Activated CD4-positive, alpha-beta memory T cell treated with anti-CD3 and anti-CD28 coated beads, Interleukin-2, amount 10 ng/mL, durations not matched to agents 7 days and 5 days (primary cell): ENCODE data around the gene CISH. TPM values are rescaled to one million over a fixed set of nuclear protein-coding genes. Genes with fewer than 3 reads are reported as not detected.

Experiments
- CTCF ChIA-PET: fragments of 350-600 bp; sonication (Branson Sonifier 250); formaldehyde crosslinking; loops from one replicate; lab custom pipeline; 2021; ENCODE audit warnings: antibody characterized with exemption, inconsistent platforms; lab: Charles Lee
- POLR2A ChIA-PET: fragments of 350-600 bp; sonication (Branson Sonifier 250); formaldehyde crosslinking; loops from one replicate; lab custom pipeline; 2021; ENCODE audit warnings: antibody characterized with exemption; lab: Charles Lee
- DNase-seq: peaks from one replicate; pipeline ENCODE4 v3.0.0-alpha.2; 2020
- H3K27ac Mint-ChIP-seq: one replicate; pipeline ENCODE4 v1.8.0; 2021; ENCODE audit warnings: mild to moderate bottlenecking, mixed read lengths
- H3K27me3 Mint-ChIP-seq: one replicate; pipeline ENCODE4 v1.8.0; 2021; ENCODE audit warnings: mixed read lengths
- H3K36me3 Mint-ChIP-seq: one replicate; pipeline ENCODE4 v1.8.0; 2021; ENCODE audit warnings: low read depth, mixed read lengths
- H3K4me1 Mint-ChIP-seq: one replicate; pipeline ENCODE4 v1.8.0; 2021; ENCODE audit warnings: mixed read lengths
- H3K4me3 Mint-ChIP-seq: one replicate; pipeline ENCODE4 v1.8.0; 2021; ENCODE audit warnings: mild to moderate bottlenecking, mixed read lengths
- H3K9me3 Mint-ChIP-seq: one replicate; pipeline ENCODE4 v1.8.0; 2021; ENCODE audit warnings: mixed read lengths
- total RNA-seq, 2 experiments: library from RNA; stranded (reverse); gene quantifications; one replicate each; pipeline ENCODE4 v1.2.3, GENCODE V29; 2021

The CISH gene
- total RNA-seq, 2 experiments from 2014 or later: 328 to 335 TPM

GRCh38 chr3:50651920-50652529 is 40.5 kb upstream of the CISH start:
- ChIA-PET POLR2A (interaction anchor here (1.1 to 4.7 kb wide), 7 partner anchors 9 to 82 kb away, joined by 3 to 24 read pairs (median 9); partner anchors contain the start of genes HEMK1 and MAPKAPK3), CTCF (interaction anchor here (0.9 to 3.4 kb wide), 15 partner anchors 11 to 107 kb away, joined by 3 to 57 read pairs (median 5); partner anchors contain the start of genes C3orf18, HEMK1 and MAPKAPK3)
- no peak overlapping the region for H3K27ac Mint-ChIP-seq

GRCh38 chr3:50651445-50651844 is 39.9 kb upstream of the CISH start:
- H3K4me3 Mint-ChIP-seq: no peak overlapping the region
- peaks cover 23% of the 10 kb centered on the region for H3K4me1 Mint-ChIP-seq
- no peak overlapping the region for H3K27ac Mint-ChIP-seq
- ChIA-PET POLR2A (interaction anchor here (1.1 to 4.7 kb wide), 5 partner anchors 9 to 35 kb away, joined by 3 to 24 read pairs (median 11); partner anchors contain the start of gene MAPKAPK3), CTCF (interaction anchor here (1.0 to 3.4 kb wide), 4 partner anchors 33 to 106 kb away, joined by 3 to 57 read pairs (median 14); partner anchors contain the start of gene MAPKAPK3)
- peaks cover 20% of the 10 kb centered on the region for H3K36me3 Mint-ChIP-seq
- H3K27me3 Mint-ChIP-seq: no peaks in the 10 kb centered on the region
- no peak for DNase-seq
- no peaks in the 10 kb centered on the region for H3K9me3 Mint-ChIP-seq

More at GRCh38 chr3:50651920-50652529, 40.5 kb upstream of the CISH start:
- H3K27me3 Mint-ChIP-seq: no peaks in the 10 kb centered on the region
- no peaks in the 10 kb centered on the region for H3K9me3 Mint-ChIP-seq
- no peak for DNase-seq
- peaks cover 16% of the 10 kb centered on the region for H3K36me3 Mint-ChIP-seq
- H3K4me1 Mint-ChIP-seq: peaks cover 23% of the 10 kb centered on the region
- H3K4me3 Mint-ChIP-seq: no peak overlapping the region

- no peak for DNase-seq
- peaks cover 32% of the 10 kb centered on the region for H3K36me3 Mint-ChIP-seq
- POLR2A ChIA-PET: interaction anchor here (1.5 kb wide), 1 partner anchor 34 kb away, joined by 4 read pairs; no protein-coding TSS in a partner anchor
- H3K9me3 Mint-ChIP-seq: no peaks in the 10 kb centered on the region
- CTCF ChIA-PET: interaction anchor here (3.4 kb wide), 1 partner anchor 34 kb away, joined by 18 read pairs; no protein-coding TSS in a partner anchor
- H3K4me1 Mint-ChIP-seq: peaks cover 18% of the 10 kb centered on the region
- H3K27ac Mint-ChIP-seq: peak overlapping the region; percentile 40
- H3K4me3 Mint-ChIP-seq: no peak overlapping the region
- no peaks in the 10 kb centered on the region for H3K27me3 Mint-ChIP-seq
These were observed 38.4 kb upstream of the CISH start for GRCh38 chr3:50650018-50650417.

- Mint-ChIP-seq H3K36me3 (peaks cover 37% of the 10 kb centered on the region), H3K4me1 (peaks cover 13% of the 10 kb centered on the region), H3K9me3 (no peaks in the 10 kb centered on the region), H3K27me3 (no peaks in the 10 kb centered on the region), H3K27ac (no peak overlapping the region), H3K4me3 (no peak overlapping the region)
- POLR2A ChIA-PET: interaction anchor here (0.6 to 1.5 kb wide), 3 partner anchors 8 to 33 kb away, joined by 3 to 4 read pairs (median 4); no protein-coding TSS in a partner anchor
- CTCF ChIA-PET: interaction anchor here (3.4 kb wide), 1 partner anchor 34 kb away, joined by 18 read pairs; no protein-coding TSS in a partner anchor
- DNase-seq: no peak
These were observed 37.9 kb upstream of the CISH start for GRCh38 chr3:50649451-50649931.

- DNase-seq: no peak
- Mint-ChIP-seq H3K27ac (no peak overlapping the region), H3K36me3 (peaks cover 42% of the 10 kb centered on the region), H3K9me3 (no peaks in the 10 kb centered on the region), H3K4me1 (peaks cover 10% of the 10 kb centered on the region), H3K27me3 (no peaks in the 10 kb centered on the region), H3K4me3 (no peak overlapping the region)
- ChIA-PET POLR2A (interaction anchor here (0.6 to 0.9 kb wide), 2 partner anchors 9 to 13 kb away, joined by 3 to 4 read pairs; no protein-coding TSS in a partner anchor), CTCF (interaction anchor here (3.4 kb wide), 1 partner anchor 33 kb away, joined by 18 read pairs; no protein-coding TSS in a partner anchor)
These were observed 37.4 kb upstream of the CISH start for GRCh38 chr3:50648944-50649343.

- no peak overlapping the region for H3K4me3 Mint-ChIP-seq
- H3K36me3 Mint-ChIP-seq: peaks cover 49% of the 10 kb centered on the region
- DNase-seq: no peak
- ChIA-PET CTCF (interaction anchor here (3.4 kb wide), 1 partner anchor 33 kb away, joined by 18 read pairs; no protein-coding TSS in a partner anchor), POLR2A (interaction anchor here (1.1 kb wide), 1 partner anchor 28 kb away, joined by 4 read pairs; no protein-coding TSS in a partner anchor)
- H3K27ac Mint-ChIP-seq: no peak overlapping the region
- H3K27me3 Mint-ChIP-seq: no peaks in the 10 kb centered on the region
- peaks cover 5% of the 10 kb centered on the region for H3K4me1 Mint-ChIP-seq
- H3K9me3 Mint-ChIP-seq: no peaks in the 10 kb centered on the region
These were observed 36.7 kb upstream of the CISH start for GRCh38 chr3:50648313-50648712.

- ChIA-PET CTCF (interaction anchor here (1.2 kb wide), 1 partner anchor 29 kb away, joined by 4 read pairs; no protein-coding TSS in a partner anchor), POLR2A (interaction anchor here (1.5 kb wide), 1 partner anchor 59 kb away, joined by 3 read pairs; no protein-coding TSS in a partner anchor)
- peaks cover 71% of the 10 kb centered on the region for H3K36me3 Mint-ChIP-seq
- H3K27ac Mint-ChIP-seq: no peak overlapping the region
- H3K4me3 Mint-ChIP-seq: no peak overlapping the region
- no peaks in the 10 kb centered on the region for H3K9me3 Mint-ChIP-seq
- no peak for DNase-seq
- H3K4me1 Mint-ChIP-seq: peaks cover 2% of the 10 kb centered on the region
- H3K27me3 Mint-ChIP-seq: no peaks in the 10 kb centered on the region
These were observed 33.8 kb upstream of the CISH start for GRCh38 chr3:50645378-50645777.

- CTCF ChIA-PET: interaction anchor here (1.2 to 1.3 kb wide), 2 partner anchors 9 to 28 kb away, joined by 4 read pairs; no protein-coding TSS in a partner anchor
- Mint-ChIP-seq H3K36me3 (peaks cover 73% of the 10 kb centered on the region), H3K27ac (no peak overlapping the region), H3K4me1 (peaks cover 2% of the 10 kb centered on the region), H3K9me3 (no peaks in the 10 kb centered on the region), H3K4me3 (no peak overlapping the region), H3K27me3 (no peaks in the 10 kb centered on the region)
- no peak for DNase-seq
- POLR2A ChIA-PET: interaction anchor here (1.5 kb wide), 1 partner anchor 58 kb away, joined by 3 read pairs; no protein-coding TSS in a partner anchor
These were observed 33.0 kb upstream of the CISH start for GRCh38 chr3:50644561-50644960.

- Mint-ChIP-seq H3K4me3 (no peak overlapping the region), H3K36me3 (peaks cover 75% of the 10 kb centered on the region), H3K9me3 (no peaks in the 10 kb centered on the region), H3K4me1 (peaks cover 18% of the 10 kb centered on the region), H3K27ac (no peak overlapping the region), H3K27me3 (no peaks in the 10 kb centered on the region)
- CTCF ChIA-PET: no interaction called here
- POLR2A ChIA-PET: no interaction called here
- DNase-seq: no peak
These were observed 30.8 kb upstream of the CISH start for GRCh38 chr3:50642382-50642781.

- peaks cover 40% of the 10 kb centered on the region for H3K4me1 Mint-ChIP-seq
- no peak overlapping the region for H3K4me3 Mint-ChIP-seq
- no peaks in the 10 kb centered on the region for H3K9me3 Mint-ChIP-seq
- CTCF ChIA-PET: no interaction called here
- POLR2A ChIA-PET: interaction anchor here (1.0 kb wide), 1 partner anchor 14 kb away, joined by 3 read pairs; no protein-coding TSS in a partner anchor
- peak overlapping the region; percentile 45 for H3K27ac Mint-ChIP-seq
- peaks cover 59% of the 10 kb centered on the region for H3K36me3 Mint-ChIP-seq
- no peaks in the 10 kb centered on the region for H3K27me3 Mint-ChIP-seq
- DNase-seq: no peak
These were observed 27.5 kb upstream of the CISH start for GRCh38 chr3:50639055-50639494.

- Mint-ChIP-seq H3K27me3 (no peaks in the 10 kb centered on the region), H3K27ac (peak overlapping the region; percentile 78), H3K4me3 (no peak overlapping the region), H3K36me3 (peaks cover 53% of the 10 kb centered on the region), H3K4me1 (peaks cover 52% of the 10 kb centered on the region), H3K9me3 (no peaks in the 10 kb centered on the region)
- ChIA-PET POLR2A (interaction anchor here (1.6 kb wide), 1 partner anchor 14 kb away, joined by 5 read pairs; no protein-coding TSS in a partner anchor), CTCF (interaction anchor here (1.0 to 2.1 kb wide), 2 partner anchors 15 to 18 kb away, joined by 3 to 5 read pairs; no protein-coding TSS in a partner anchor)
- DNase-seq: no peak
These were observed 26.4 kb upstream of the CISH start for GRCh38 chr3:50637945-50638344.

- ChIA-PET CTCF (interaction anchor here (1.5 to 2.1 kb wide), 2 partner anchors 16 to 17 kb away, joined by 5 to 7 read pairs; no protein-coding TSS in a partner anchor), POLR2A (interaction anchor here (1.6 to 1.7 kb wide), 2 partner anchors 12 to 13 kb away, joined by 4 to 5 read pairs; no protein-coding TSS in a partner anchor)
- no peaks in the 10 kb centered on the region for H3K9me3 Mint-ChIP-seq
- H3K27me3 Mint-ChIP-seq: no peaks in the 10 kb centered on the region
- no peak overlapping the region for H3K4me3 Mint-ChIP-seq
- DNase-seq: no peak
- peaks cover 48% of the 10 kb centered on the region for H3K36me3 Mint-ChIP-seq
- peaks cover 61% of the 10 kb centered on the region for H3K4me1 Mint-ChIP-seq
- peak overlapping the region; percentile 78 for H3K27ac Mint-ChIP-seq
These were observed 25.4 kb upstream of the CISH start for GRCh38 chr3:50637011-50637410.
